GM10266 (cell line): ENCODE data around the gene ANKRD6.

ENCODE experiments used
- DNase-seq: peaks from one replicate; pipeline ENCODE4 v3.0.0; 2012; ENCODE audit errors: extremely low spot score
- CTCF ChIP-seq: IDR thresholded peaks from 2 replicates; pipeline ENCODE4 v1.5.1; 2012; ENCODE audit warnings: mild to moderate bottlenecking, low read depth; ENCODE audit not compliant: control insufficient read depth, insufficient read depth; ENCODE audit errors: missing control alignments

The ANKRD6 gene

GRCh38 chr6:89506716-89507617 lies 74.0 kb downstream of the ANKRD6 start:
- TF ChIP-seq CTCF, result no peak
- no peak for DNase-seq

GRCh38 chr6:89508755-89509563 lies 76.0 kb downstream of the ANKRD6 start:
- TF ChIP-seq CTCF, result no peak
- DNase-seq, result no peak

- TF ChIP-seq CTCF, result no peak
- DNase-seq, result no peak
These were observed 76.9 kb downstream of the ANKRD6 start for GRCh38 chr6:89509777-89510281.

GRCh38 chr6:89510393-89510792 lies 77.4 kb downstream of the ANKRD6 start:
- no peak for DNase-seq
- no peak for TF ChIP-seq CTCF

GRCh38 chr6:89518352-89519055 lies 85.6 kb downstream of the ANKRD6 start:
- DNase-seq, result no peak
- TF ChIP-seq CTCF, result no peak

- TF ChIP-seq CTCF, result no peak
- no peak for DNase-seq
These were observed 87.8 kb downstream of the ANKRD6 start for GRCh38 chr6:89520736-89521135.
